ENCODE results near the gene JAZF1.

The JAZF1 gene

GRCh38 chr7:27906385-27907091 is 274.1 kb downstream of the JAZF1 start:
- TF ChIP-seq CTCF (IDR thresholded peaks at IDR 0.05; ENCODE audit: borderline replicate concordance, insufficient read depth, low read depth, low read length): no peak
- H3K4me3 ChIP-seq (ENCODE audit: low read depth, low read length): no peak overlapping the region

- no peak overlapping the region for H3K4me3 ChIP-seq (ENCODE audit: low read depth, low read length)
- TF ChIP-seq CTCF (IDR thresholded peaks at IDR 0.05; ENCODE audit: borderline replicate concordance, insufficient read depth, low read depth, low read length): no peak
Measured at GRCh38 chr7:27905951-27906350, 274.6 kb downstream of the JAZF1 start.

- no peak for TF ChIP-seq CTCF (IDR thresholded peaks at IDR 0.05; ENCODE audit: borderline replicate concordance, insufficient read depth, low read depth, low read length)
- no peak overlapping the region for H3K4me3 ChIP-seq (ENCODE audit: low read depth, low read length)
Measured at GRCh38 chr7:27901028-27901760, 279.4 kb downstream of the JAZF1 start.

- TF ChIP-seq CTCF (IDR thresholded peaks at IDR 0.05; ENCODE audit: borderline replicate concordance, insufficient read depth, low read depth, low read length): no peak
- H3K4me3 ChIP-seq (ENCODE audit: low read depth, low read length): no peak overlapping the region
Measured at GRCh38 chr7:27900006-27900405, 280.6 kb downstream of the JAZF1 start.

- TF ChIP-seq CTCF (IDR thresholded peaks at IDR 0.05; ENCODE audit: borderline replicate concordance, insufficient read depth, low read depth, low read length): no peak
- no peak overlapping the region for H3K4me3 ChIP-seq (ENCODE audit: low read depth, low read length)
Measured at GRCh38 chr7:27899601-27900000, 281.0 kb downstream of the JAZF1 start.

- no peak overlapping the region for H3K4me3 ChIP-seq (ENCODE audit: low read depth, low read length)
- TF ChIP-seq CTCF (IDR thresholded peaks at IDR 0.05; ENCODE audit: borderline replicate concordance, insufficient read depth, low read depth, low read length): no peak
Measured at GRCh38 chr7:27897441-27897847, 283.2 kb downstream of the JAZF1 start.

GRCh38 chr7:27897001-27897400 is 283.6 kb downstream of the JAZF1 start:
- TF ChIP-seq CTCF (IDR thresholded peaks at IDR 0.05; ENCODE audit: borderline replicate concordance, insufficient read depth, low read depth, low read length): no peak
- H3K4me3 ChIP-seq (ENCODE audit: low read depth, low read length): no peak overlapping the region
